Uterus (tissue), 2 donors: ENCODE measurements around the gene TEX2.

Experiments
- CTCF ChIP-seq, 4 experiments: fragments of 200-600 bp in 2 of 4; fragments of 450-650 bp in 2 of 4; sonication (generic) in 2 of 4; IDR thresholded peaks; one replicate each; pipeline ENCODE4 v1.5.1; 2016 to 2019; ENCODE audit warnings: antibody characterized with exemption in 4 of 4, mild to moderate bottlenecking in 2 of 4, moderate library complexity in 1 of 4
- POLR2A ChIP-seq, 2 donors: fragments of 450-650 bp; IDR thresholded peaks; one replicate each; pipeline ENCODE4 v1.6.1; 2016; ENCODE audit warnings: antibody characterized with exemption in 2 of 2, mild to moderate bottlenecking in 1 of 2, moderate library complexity in 1 of 2

DNA sequence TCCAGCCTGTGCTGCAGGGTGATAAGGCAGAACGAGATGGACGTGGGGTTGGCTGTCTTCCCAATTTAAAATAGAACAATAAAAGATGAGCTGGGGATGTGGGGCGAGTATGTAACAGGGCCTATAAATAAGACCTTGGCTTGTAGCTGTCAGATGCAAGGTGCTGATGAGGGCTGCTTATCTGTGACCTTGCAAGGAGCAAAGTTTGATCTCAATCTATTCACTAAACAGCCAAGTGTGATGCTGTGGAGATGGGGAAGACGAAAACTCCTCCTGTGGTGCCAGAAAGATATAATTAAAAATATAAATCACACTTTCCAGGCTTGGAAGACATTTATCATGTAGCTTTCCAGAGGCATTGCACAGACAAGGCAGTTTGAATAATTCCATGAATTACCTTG is 26.7 kb upstream of the TEX2 start:
- no peak for TF ChIP-seq CTCF (IDR thresholded peaks at IDR 0.05)
- no peak for TF ChIP-seq POLR2A (IDR thresholded peaks at IDR 0.05)
